Gastroesophageal sphincter (tissue), 3 donors: ENCODE results near the gene ARMC7.
"Not testable (repeated sequence)": the region's sequence is repeated elsewhere in the genome, so short reads cannot be mapped to it uniquely, and the experiment has no call there.

Experiments
- EP300 ChIP-seq: sonication (generic); formaldehyde crosslinking; IDR thresholded peaks from one replicate; pipeline ENCODE4 v1.6.1; 2017; ENCODE audit warnings: antibody characterized with exemption, mild to moderate bottlenecking
- POLR2A ChIP-seq, 2 donors: fragments of 450-650 bp; IDR thresholded peaks; one replicate each; pipeline ENCODE4 v1.6.1; 2017; ENCODE audit warnings: antibody characterized with exemption in 2 of 2, mild to moderate bottlenecking in 2 of 2, moderate library complexity in 1 of 2
- POLR2AphosphoS5 ChIP-seq: sonication (generic); formaldehyde crosslinking; IDR thresholded peaks from one replicate; pipeline ENCODE4 v1.6.1; 2017; ENCODE audit warnings: antibody characterized with exemption
- TF ChIP-seq, protein P1 (sequence below), 4 experiments: fragments of 200-600 bp in 2 of 4; fragments of 450-650 bp in 2 of 4; sonication (generic) in 1 of 4; IDR thresholded peaks; one replicate each; pipeline ENCODE4 v1.5.1; 2017 to 2019; ENCODE audit warnings: antibody characterized with exemption in 4 of 4, mild to moderate bottlenecking in 2 of 4, moderate library complexity in 2 of 4

DNA sequence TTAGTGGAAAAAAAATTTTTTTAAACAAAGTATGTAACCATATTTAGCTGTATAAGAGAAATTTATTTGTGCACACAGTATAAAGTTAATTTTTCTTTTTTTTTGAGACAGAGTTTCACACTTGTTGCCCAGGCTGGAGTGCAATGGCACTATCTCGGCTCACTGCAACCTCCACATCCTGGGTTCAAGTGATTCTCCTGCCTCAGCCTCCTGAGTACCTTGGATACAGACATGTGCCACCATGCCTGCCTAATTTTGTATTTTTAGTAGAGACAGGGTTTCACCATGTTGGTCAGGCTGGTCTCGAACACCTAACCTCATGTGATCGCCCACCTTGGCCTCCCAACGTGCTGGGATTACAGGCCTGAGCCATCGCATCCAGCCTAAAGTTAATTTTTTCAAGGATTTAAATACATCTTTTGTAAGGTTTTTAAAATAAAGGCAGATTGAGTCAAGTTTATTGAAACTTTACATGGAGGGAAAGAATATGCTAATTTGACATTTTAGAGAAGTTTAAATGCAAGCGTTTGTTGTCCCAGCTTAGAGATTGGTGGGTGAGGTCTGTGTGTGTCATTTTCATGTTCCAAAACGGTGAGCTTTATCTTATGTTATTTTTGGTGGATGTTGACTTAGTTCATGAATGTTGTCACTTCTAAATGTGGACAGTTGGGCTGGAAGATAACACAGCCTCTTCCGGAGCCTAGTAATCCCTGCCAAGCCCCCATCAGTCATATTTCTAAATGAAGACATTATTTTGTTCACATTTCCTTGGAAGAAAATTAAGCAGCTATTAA is 38.1 kb upstream of the ARMC7 start:
- TF ChIP-seq, protein P1, sequence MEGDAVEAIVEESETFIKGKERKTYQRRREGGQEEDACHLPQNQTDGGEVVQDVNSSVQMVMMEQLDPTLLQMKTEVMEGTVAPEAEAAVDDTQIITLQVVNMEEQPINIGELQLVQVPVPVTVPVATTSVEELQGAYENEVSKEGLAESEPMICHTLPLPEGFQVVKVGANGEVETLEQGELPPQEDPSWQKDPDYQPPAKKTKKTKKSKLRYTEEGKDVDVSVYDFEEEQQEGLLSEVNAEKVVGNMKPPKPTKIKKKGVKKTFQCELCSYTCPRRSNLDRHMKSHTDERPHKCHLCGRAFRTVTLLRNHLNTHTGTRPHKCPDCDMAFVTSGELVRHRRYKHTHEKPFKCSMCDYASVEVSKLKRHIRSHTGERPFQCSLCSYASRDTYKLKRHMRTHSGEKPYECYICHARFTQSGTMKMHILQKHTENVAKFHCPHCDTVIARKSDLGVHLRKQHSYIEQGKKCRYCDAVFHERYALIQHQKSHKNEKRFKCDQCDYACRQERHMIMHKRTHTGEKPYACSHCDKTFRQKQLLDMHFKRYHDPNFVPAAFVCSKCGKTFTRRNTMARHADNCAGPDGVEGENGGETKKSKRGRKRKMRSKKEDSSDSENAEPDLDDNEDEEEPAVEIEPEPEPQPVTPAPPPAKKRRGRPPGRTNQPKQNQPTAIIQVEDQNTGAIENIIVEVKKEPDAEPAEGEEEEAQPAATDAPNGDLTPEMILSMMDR (IDR thresholded peaks at IDR 0.05), result not testable (repeated sequence)
- TF ChIP-seq POLR2AphosphoS5; EP300; POLR2A (IDR thresholded peaks at IDR 0.05): not testable (repeated sequence)
